GM12864 (cell line): ENCODE data around the gene PPM1B.
"Not testable (repeated sequence)": the region's sequence is repeated elsewhere in the genome, so short reads cannot be mapped to it uniquely, and the experiment has no call there.

ENCODE experiments used
- DNase-seq: peaks from one replicate; pipeline ENCODE4 v3.0.0-alpha.2; 2011; ENCODE audit warnings: low read depth
- H3K4me3 ChIP-seq: 2 replicates; pipeline ENCODE4 v1.5.1; 2011; ENCODE audit warnings: mild to moderate bottlenecking, low read depth, low read length, control low read depth
- CTCF ChIP-seq: IDR thresholded peaks from 2 replicates; pipeline ENCODE4 v1.5.1; 2011; ENCODE audit warnings: low read depth, mild to moderate bottlenecking, moderate library complexity, low read length, control low read depth, inconsistent platforms; ENCODE audit errors: missing control alignments

Gene PPM1B

GRCh38 chr2:44205169-44205568, 36.5 kb downstream of the PPM1B start:
- no peak overlapping the region for H3K4me3 ChIP-seq
- no peak for TF ChIP-seq CTCF
- DNase-seq, result no peak

- DNase-seq, result no peak
These were observed 38.4 kb downstream of the PPM1B start for GRCh38 chr2:44207102-44207501.

GRCh38 chr2:44207648-44208047, 39.0 kb downstream of the PPM1B start:
- DNase-seq, H3K4me3 ChIP-seq: not testable (repeated sequence)

More at GRCh38 chr2:44207102-44207501, 38.4 kb downstream of the PPM1B start:
- no peak overlapping the region for H3K4me3 ChIP-seq
- TF ChIP-seq CTCF, result no peak

GRCh38 chr2:44210362-44210761, 41.7 kb downstream of the PPM1B start:
- DNase-seq, result no peak

GRCh38 chr2:44211183-44211582, 42.5 kb downstream of the PPM1B start:
- no peak for TF ChIP-seq CTCF
- H3K4me3 ChIP-seq, result no peak overlapping the region
- DNase-seq, result no peak

More at GRCh38 chr2:44210362-44210761, 41.7 kb downstream of the PPM1B start:
- H3K4me3 ChIP-seq, result no peak overlapping the region
- no peak for TF ChIP-seq CTCF

- H3K4me3 ChIP-seq, result no peak overlapping the region
- TF ChIP-seq CTCF, result no peak
- no peak for DNase-seq
These were observed 43.6 kb downstream of the PPM1B start for GRCh38 chr2:44212302-44212701.

GRCh38 chr2:44215827-44216226, 47.2 kb downstream of the PPM1B start:
- no peak overlapping the region for H3K4me3 ChIP-seq
- no peak for TF ChIP-seq CTCF
- no peak for DNase-seq
